Testis (tissue), 2 donors: Measurements from ENCODE around the gene MAP3K12.

Experiments
- CTCF ChIP-seq, 3 experiments: fragments of 450-650 bp in 2 of 3; fragments of 200-600 bp in 1 of 3; sonication (generic) in 1 of 3; IDR thresholded peaks; one replicate each; pipeline ENCODE4 v1.5.1; 2016 to 2019; ENCODE audit warnings: antibody characterized with exemption in 3 of 3, mild to moderate bottlenecking in 2 of 3, moderate library complexity in 1 of 3
- POLR2A ChIP-seq: fragments of 450-650 bp; IDR thresholded peaks from one replicate; pipeline ENCODE4 v1.6.1; 2017; ENCODE audit warnings: antibody characterized with exemption, mild to moderate bottlenecking, moderate library complexity

- TF ChIP-seq CTCF (IDR thresholded peaks at IDR 0.05) (no peak), POLR2A (no peak)
These were observed 15.5 kb upstream of the MAP3K12 start for GRCh38 chr12:53514628-53515290.
